Trophoblast cell (in vitro differentiated cells and primary cell): ENCODE results near the gene C2CD4D.

Experiments
- DNase-seq, 2 donors: peaks; one replicate each; pipeline ENCODE4 v3.0.0-alpha.2; 2016
- H2AFZ ChIP-seq: 2 replicates; pipeline ENCODE4 v1.6.1; 2013; ENCODE audit warnings: low read length, moderate library complexity, mild to moderate bottlenecking; ENCODE audit not compliant: insufficient read depth, poor library complexity
- H2AK5ac ChIP-seq: 2 replicates; pipeline ENCODE4 v1.6.1; 2013; ENCODE audit warnings: mild to moderate bottlenecking, low read length
- H2BK120ac ChIP-seq: 2 replicates; pipeline ENCODE4 v1.6.1; 2013; ENCODE audit warnings: low read length, mild to moderate bottlenecking, moderate library complexity; ENCODE audit not compliant: insufficient read depth, poor library complexity
- H2BK12ac ChIP-seq: 2 replicates; pipeline ENCODE4 v1.6.1; 2013; ENCODE audit warnings: mild to moderate bottlenecking, low read length, moderate library complexity
- H2BK5ac ChIP-seq: 2 replicates; pipeline ENCODE4 v1.6.1; 2013; ENCODE audit warnings: low read length, low read depth, moderate library complexity, mild to moderate bottlenecking; ENCODE audit not compliant: poor library complexity
- H3K14ac ChIP-seq: 2 replicates; pipeline ENCODE4 v1.6.1; 2013; ENCODE audit warnings: mild to moderate bottlenecking, low read length
- H3K18ac ChIP-seq: 2 replicates; pipeline ENCODE4 v1.6.1; 2013; ENCODE audit warnings: mild to moderate bottlenecking, low read length
- H3K23ac ChIP-seq: 2 replicates; pipeline ENCODE4 v1.6.1; 2013; ENCODE audit warnings: low read length
- H3K27ac ChIP-seq: 2 replicates; pipeline ENCODE4 v1.5.1; 2013; ENCODE audit warnings: low read depth, mild to moderate bottlenecking, inconsistent platforms, low read length, moderate library complexity
- H3K27me3 ChIP-seq: 2 replicates; pipeline ENCODE4 v1.6.1; 2013; ENCODE audit warnings: inconsistent platforms, mild to moderate bottlenecking, low read length, moderate library complexity; ENCODE audit not compliant: insufficient read depth
- H3K36me3 ChIP-seq, 2 experiments: 1 replicate in 1 of 2; 2 replicates in 1 of 2; pipeline ENCODE4 v1.6.1; 2013; ENCODE audit warnings: low read length in 2 of 2, mild to moderate bottlenecking in 2 of 2, moderate library complexity in 1 of 2; ENCODE audit not compliant: insufficient read depth in 2 of 2, control insufficient read depth in 1 of 2
- H3K4ac ChIP-seq: 2 replicates; pipeline ENCODE4 v1.6.1; 2013; ENCODE audit warnings: low read depth, mild to moderate bottlenecking, low read length, moderate library complexity
- H3K4me1 ChIP-seq, 2 experiments: 1 replicate in 1 of 2; 2 replicates in 1 of 2; pipeline ENCODE4 v1.6.1; 2013; ENCODE audit warnings: low read length in 2 of 2, mild to moderate bottlenecking in 2 of 2, moderate library complexity in 1 of 2; ENCODE audit not compliant: insufficient read depth in 2 of 2, control insufficient read depth in 1 of 2
- H3K4me2 ChIP-seq: 2 replicates; pipeline ENCODE4 v1.6.1; 2013; ENCODE audit warnings: inconsistent platforms, mild to moderate bottlenecking, low read length, moderate library complexity
- H3K4me3 ChIP-seq: 2 replicates; pipeline ENCODE4 v1.5.1; 2013; ENCODE audit warnings: mild to moderate bottlenecking, low read depth, low read length, inconsistent platforms
- H3K79me1 ChIP-seq: one replicate; pipeline ENCODE4 v1.6.1; 2013; ENCODE audit warnings: low read length
- H3K79me2 ChIP-seq: 2 replicates; pipeline ENCODE4 v1.6.1; 2013; ENCODE audit warnings: low read length, mild to moderate bottlenecking; ENCODE audit not compliant: control insufficient read depth, insufficient read depth, poor library complexity
- H3K9ac ChIP-seq: 2 replicates; pipeline ENCODE4 v1.6.1; 2013; ENCODE audit warnings: mild to moderate bottlenecking, low read length
- H3K9me3 ChIP-seq: 2 replicates; pipeline ENCODE4 v1.6.1; 2013; ENCODE audit warnings: low read depth, mild to moderate bottlenecking, control low read depth, inconsistent platforms, low read length; ENCODE audit not compliant: insufficient read depth
- H4K12ac ChIP-seq: 2 replicates; pipeline ENCODE4 v1.6.1; 2013; ENCODE audit warnings: low read depth, mild to moderate bottlenecking, low read length, moderate library complexity
- H4K8ac ChIP-seq: 2 replicates; pipeline ENCODE4 v1.6.1; 2013; ENCODE audit warnings: low read depth, mild to moderate bottlenecking, low read length, moderate library complexity
- H4K91ac ChIP-seq: one replicate; pipeline ENCODE4 v1.6.1; 2013; ENCODE audit warnings: low read depth, mild to moderate bottlenecking, low read length, moderate library complexity
- WGBS: extraction: QIAGEN DNeasy Blood & Tissue Kit; methylation state at CpG from one replicate; pipeline ENCODE4 v1.1.7; 2013; ENCODE audit warnings: missing lambda C conversion rate; ENCODE audit not compliant: insufficient read length, insufficient coverage; ENCODE audit errors: extremely low coverage; 5-methylcytosine and 5-hydroxymethylcytosine counted together

Gene C2CD4D

DNA sequence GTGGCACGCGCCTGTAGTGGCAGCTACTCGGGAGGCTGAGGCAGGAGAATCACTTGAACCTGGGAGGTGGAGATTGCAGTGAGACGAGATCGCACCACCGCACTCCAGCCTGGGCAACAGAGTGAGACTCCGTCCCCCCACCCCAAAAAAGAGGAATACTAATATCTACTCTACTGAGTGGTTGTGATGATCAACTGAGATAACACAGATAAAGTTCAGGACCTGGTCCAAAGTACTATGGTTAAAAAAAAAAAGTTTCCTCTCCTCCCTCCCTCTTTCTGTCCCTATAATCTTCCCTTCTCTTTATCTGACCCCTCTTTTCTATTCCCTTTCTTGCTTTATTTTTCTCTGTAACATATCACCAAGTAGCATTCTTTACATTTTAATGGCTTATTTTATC is 4.0 kb downstream of the C2CD4D start:
- no peak overlapping the region for H3K14ac ChIP-seq
- H4K12ac ChIP-seq = no peak overlapping the region
- no peak overlapping the region for H2BK12ac ChIP-seq
- H3K4me2 ChIP-seq = no peak overlapping the region
- WGBS = no CpG with 5 or more reads among the region's 7 CpGs
- peaks cover 21% of the 10 kb centered on the region for H3K27me3 ChIP-seq
- no peak overlapping the region for H2BK5ac ChIP-seq
- peaks cover 8% of the 10 kb centered on the region for H3K79me2 ChIP-seq
- no peak for DNase-seq
- H3K27ac ChIP-seq = no peak overlapping the region
- H2AFZ ChIP-seq = no peak overlapping the region
- H3K36me3 ChIP-seq = no peaks in the 10 kb centered on the region
- no peak overlapping the region for H3K4ac ChIP-seq
- H3K4me1 ChIP-seq = peaks cover 24 to 31% of the 10 kb centered on the region in 2 experiments
- H3K9ac ChIP-seq = no peak overlapping the region
- H2AK5ac ChIP-seq = no peak overlapping the region
- H3K18ac ChIP-seq = no peak overlapping the region
- H3K79me1 ChIP-seq = peaks cover 16% of the 10 kb centered on the region
- no peak overlapping the region for H4K91ac ChIP-seq
- peaks cover 2% of the 10 kb centered on the region for H3K9me3 ChIP-seq
- H3K23ac ChIP-seq = no peak overlapping the region
- H3K4me3 ChIP-seq = no peak overlapping the region
- no peak overlapping the region for H2BK120ac ChIP-seq
- H4K8ac ChIP-seq = no peak overlapping the region

DNA sequence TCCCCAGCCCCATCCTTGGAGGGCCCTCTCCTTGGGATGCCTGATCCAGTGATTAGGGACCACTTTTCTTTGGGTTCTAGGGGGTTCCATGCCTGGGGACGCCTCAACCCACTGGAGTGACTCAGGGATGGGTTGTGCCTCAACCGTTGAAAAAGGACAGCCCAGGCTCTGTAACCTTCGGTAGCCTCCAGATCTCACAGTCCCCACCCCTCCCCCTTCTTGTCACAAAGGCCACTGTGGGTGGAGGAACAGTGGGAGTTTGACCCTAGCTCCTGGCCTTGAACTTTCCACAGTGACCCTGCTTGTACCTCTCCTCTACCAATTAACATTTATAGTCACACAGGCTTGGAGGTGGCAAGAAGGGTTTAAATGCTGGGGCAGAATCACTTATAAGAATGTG is 5.4 kb downstream of the C2CD4D start:
- no peak overlapping the region for H3K14ac ChIP-seq
- H4K8ac ChIP-seq = no peak overlapping the region
- H2BK12ac ChIP-seq = peak overlapping the region; percentile 11
- H3K79me2 ChIP-seq = peaks cover 5% of the 10 kb centered on the region
- no peak overlapping the region for H2AK5ac ChIP-seq
- no peaks in the 10 kb centered on the region for H3K36me3 ChIP-seq
- no peak overlapping the region for H3K23ac ChIP-seq
- no peak overlapping the region for H2BK5ac ChIP-seq
- DNase-seq = no peak
- H3K9ac ChIP-seq = no peak overlapping the region
- no peak overlapping the region for H2AFZ ChIP-seq
- no peak overlapping the region for H3K18ac ChIP-seq
- H3K4ac ChIP-seq = no peak overlapping the region
- no peak overlapping the region for H3K27ac ChIP-seq
- H4K91ac ChIP-seq = peak overlapping the region; percentile 32
- H4K12ac ChIP-seq = no peak overlapping the region
- H3K4me2 ChIP-seq = no peak overlapping the region
- WGBS = no CpG with 5 or more reads among the region's 3 CpGs
- peaks cover 18 to 20% of the 10 kb centered on the region in 2 experiments for H3K4me1 ChIP-seq
- peaks cover 18% of the 10 kb centered on the region for H3K27me3 ChIP-seq
- H3K9me3 ChIP-seq = peaks cover 2% of the 10 kb centered on the region
- H3K79me1 ChIP-seq = peaks cover 14% of the 10 kb centered on the region
- no peak overlapping the region for H2BK120ac ChIP-seq
- no peak overlapping the region for H3K4me3 ChIP-seq

DNA sequence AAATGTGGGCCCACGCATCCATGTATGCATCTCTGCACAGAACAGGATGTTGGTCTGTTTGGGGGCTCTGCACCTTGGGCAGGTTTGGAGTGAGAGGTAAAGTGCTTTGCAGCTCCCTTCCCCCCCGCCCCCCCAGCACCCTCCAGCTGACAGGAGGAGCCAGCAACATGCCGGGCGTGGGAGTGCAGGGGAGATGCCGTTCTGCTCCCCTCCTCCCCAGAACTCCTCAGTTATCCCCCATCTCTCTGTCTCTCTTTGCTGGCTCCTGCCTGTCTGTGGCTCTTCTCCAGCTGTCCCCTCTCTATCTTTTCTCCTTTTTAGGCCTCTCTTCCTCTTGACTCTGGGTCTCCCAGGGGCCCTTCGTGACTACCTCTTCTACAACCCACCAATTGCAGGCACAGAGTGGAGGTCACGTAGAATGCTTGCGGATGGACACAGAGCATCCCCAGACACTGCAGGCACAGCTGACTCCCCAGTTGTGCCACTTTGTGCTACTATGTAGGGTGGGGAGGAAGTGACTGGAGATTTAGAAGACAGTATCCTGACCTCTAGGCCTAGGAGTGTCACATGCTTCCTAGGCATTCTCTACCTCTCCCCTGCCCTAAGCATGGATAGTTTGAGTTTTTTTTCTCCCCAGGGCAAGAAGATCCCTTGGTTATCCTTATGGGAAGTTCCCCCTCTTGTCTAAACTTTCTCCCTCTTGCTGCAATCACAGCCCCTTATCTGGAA is 6.3 kb downstream of the C2CD4D start:
- no peak overlapping the region for H4K91ac ChIP-seq
- H2AK5ac ChIP-seq = no peak overlapping the region
- H4K12ac ChIP-seq = no peak overlapping the region
- no peak overlapping the region for H3K4me3 ChIP-seq
- no peak overlapping the region for H2BK12ac ChIP-seq
- DNase-seq = no peak
- no peak overlapping the region for H2BK120ac ChIP-seq
- no peak overlapping the region for H3K23ac ChIP-seq
- H4K8ac ChIP-seq = no peak overlapping the region
- H3K18ac ChIP-seq = no peak overlapping the region
- H2AFZ ChIP-seq = no peak overlapping the region
- WGBS = no CpG with 5 or more reads among the region's 8 CpGs
- no peak overlapping the region for H3K27ac ChIP-seq
- H3K79me2 ChIP-seq = peaks cover 2% of the 10 kb centered on the region
- no peaks in the 10 kb centered on the region for H3K9me3 ChIP-seq
- peaks cover 11% of the 10 kb centered on the region in 2 experiments for H3K4me1 ChIP-seq
- no peaks in the 10 kb centered on the region for H3K36me3 ChIP-seq
- no peak overlapping the region for H3K4me2 ChIP-seq
- no peak overlapping the region for H2BK5ac ChIP-seq
- H3K4ac ChIP-seq = no peak overlapping the region
- no peak overlapping the region for H3K9ac ChIP-seq
- H3K14ac ChIP-seq = no peak overlapping the region
- H3K79me1 ChIP-seq = peaks cover 10% of the 10 kb centered on the region
- H3K27me3 ChIP-seq = peaks cover 9% of the 10 kb centered on the region

DNA sequence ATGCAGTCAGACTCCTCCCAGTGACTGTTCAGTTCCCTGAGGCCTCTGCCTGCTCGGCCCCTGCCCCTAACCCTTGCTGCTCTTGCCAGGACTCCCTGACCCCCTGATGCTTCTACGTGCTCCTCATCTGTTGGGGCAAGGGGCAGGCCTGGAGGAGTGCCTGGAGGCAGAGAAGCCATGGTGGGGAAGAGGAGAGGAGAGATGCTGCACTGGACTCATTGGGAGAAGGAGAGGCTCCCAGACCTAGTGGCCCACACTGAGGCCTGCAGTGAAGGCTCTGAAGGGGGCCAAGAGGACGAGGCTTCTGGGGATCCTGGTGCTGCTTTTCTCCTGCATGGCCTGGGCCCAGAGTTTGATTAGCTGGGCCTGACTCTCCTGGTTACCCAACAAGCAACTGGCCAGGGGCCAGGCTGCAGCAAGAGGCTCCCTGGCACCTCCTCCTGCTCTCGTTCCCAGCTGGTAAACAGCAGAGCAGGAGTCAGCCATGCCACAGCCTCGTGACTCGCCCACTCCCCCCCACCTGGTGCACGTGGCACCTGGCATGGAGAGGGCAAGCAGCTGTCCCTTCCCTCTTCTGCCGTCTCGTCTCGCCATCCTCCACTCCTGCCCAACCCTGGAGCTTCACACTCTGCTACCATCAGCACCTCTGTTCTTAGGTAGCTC is 7.2 kb downstream of the C2CD4D start:
- Histone ChIP-seq H3K79me1 (peaks cover 3% of the 10 kb centered on the region), H2BK120ac (no peak overlapping the region), H3K4me1 (peaks cover 4 to 5% of the 10 kb centered on the region in 2 experiments), H3K18ac (no peak overlapping the region), H3K4me3 (no peak overlapping the region), H3K23ac (no peak overlapping the region), H4K91ac (no peak overlapping the region), H3K9ac (no peak overlapping the region), H2AK5ac (no peak overlapping the region), H3K36me3 (no peaks in the 10 kb centered on the region), H3K27ac (no peak overlapping the region), H2BK5ac (no peak overlapping the region), H3K79me2 (no peaks in the 10 kb centered on the region), H4K8ac (no peak overlapping the region), H2BK12ac (no peak overlapping the region), H3K27me3 (no peaks in the 10 kb centered on the region), H2AFZ (no peak overlapping the region), H3K4ac (no peak overlapping the region), H3K9me3 (no peaks in the 10 kb centered on the region), H4K12ac (no peak overlapping the region), H3K4me2 (no peak overlapping the region), H3K14ac (no peak overlapping the region)
- WGBS = no CpG with 5 or more reads among the region's 10 CpGs
- no peak for DNase-seq
